Right atrium auricular region (tissue), 2 donors: Measurements from ENCODE around the gene GMDS. TPM values are rescaled to one million over a fixed set of nuclear protein-coding genes. Genes with fewer than 3 reads are reported as not detected.

Source experiments
- DNase-seq: peaks from one replicate; pipeline ENCODE4 v3.0.0-alpha.2; 2019; ENCODE audit warnings: low spot score
- H3K27ac ChIP-seq, 2 donors: fragments of 200-600 bp; sonication (generic); 1 replicate in 1 of 2; 2 replicates in 1 of 2; pipeline ENCODE4 v1.5.1; 2016 to 2019
- H3K27me3 ChIP-seq, 2 donors: fragments of 200-600 bp; sonication (generic); one replicate each; pipeline versions ENCODE4 v1.5.1 to v1.6.0; 2017 to 2019
- H3K36me3 ChIP-seq: fragments of 200-600 bp; sonication (generic); one replicate; pipeline ENCODE4 v1.5.1; 2016
- H3K4me1 ChIP-seq, 2 donors: fragments of 200-600 bp; sonication (generic); one replicate each; pipeline versions ENCODE4 v1.5.1 to v1.6.0; 2017 to 2019
- H3K4me3 ChIP-seq, 2 donors: fragments of 200-600 bp; sonication (generic); 1 replicate in 1 of 2; 2 replicates in 1 of 2; pipeline ENCODE4 v1.5.1; 2017 to 2019; ENCODE audit warnings: mild to moderate bottlenecking in 1 of 2, moderate library complexity in 1 of 2
- H3K9me3 ChIP-seq, 2 donors: fragments of 200-600 bp; sonication (generic); one replicate each; pipeline ENCODE4 v1.5.1; 2019
- CTCF ChIP-seq, 2 donors: fragments of 200-600 bp; sonication (generic); IDR thresholded peaks; one replicate each; pipeline ENCODE4 v1.5.1; 2019; ENCODE audit warnings: antibody characterized with exemption in 2 of 2
- total RNA-seq, 2 donors: library from RNA; depleted of rRNA; stranded (reverse); fragments of >200 nt; gene quantifications; one replicate each; pipeline ENCODE4 v1.1.0, GENCODE V29; 2016

Gene GMDS
- total RNA-seq, 2 donors from 2014 or later, result 11.1 to 11.8 TPM

DNA sequence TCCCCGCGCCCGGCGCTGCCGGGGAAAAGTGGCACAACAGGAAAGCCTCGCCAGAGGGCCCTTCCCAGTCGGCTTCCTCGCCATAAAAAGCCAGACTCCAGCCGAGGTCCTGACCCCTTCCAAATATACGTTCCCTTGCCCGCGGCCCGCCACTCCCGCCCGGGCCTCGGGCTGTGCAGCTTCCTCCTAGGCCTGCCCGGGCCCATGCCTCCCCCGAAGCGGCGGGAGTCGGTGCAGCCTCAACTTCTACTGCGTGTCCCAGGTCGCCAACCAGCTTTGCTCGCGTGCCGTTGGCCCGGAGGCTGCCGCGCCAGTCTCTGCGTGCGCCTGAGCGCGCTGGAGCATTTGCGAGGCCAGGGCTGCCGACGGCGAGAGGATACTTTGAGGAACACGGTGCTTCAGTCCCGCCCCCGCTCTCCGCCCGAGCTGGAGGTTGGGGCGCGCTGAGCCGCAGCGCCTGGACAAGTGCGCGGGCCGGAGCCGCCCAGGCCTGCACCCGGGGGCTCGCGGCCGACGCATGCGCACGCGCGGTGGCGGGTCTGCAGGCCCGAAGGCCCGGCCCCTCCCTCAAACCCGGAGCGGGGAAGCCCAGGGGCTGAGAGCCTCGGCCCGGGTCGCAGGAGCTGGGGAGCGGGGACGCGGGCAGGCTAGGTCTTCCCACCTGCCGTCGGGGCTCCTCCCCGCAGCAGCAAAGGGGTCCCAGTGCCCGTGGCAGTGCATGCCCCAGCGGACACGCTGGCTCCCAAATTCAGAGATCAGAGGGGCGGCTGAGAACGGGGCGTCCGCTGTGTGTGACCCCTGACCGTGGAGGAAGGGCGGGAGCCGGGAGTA is 625.5 kb downstream of the GMDS start:
- Histone ChIP-seq H3K4me3 (peak overlapping the region in 1 of 2 donors; percentile 31), H3K27me3 (peaks cover 0 to 22% of the 10 kb centered on the region in 2 donors), H3K27ac (no peak overlapping the region), H3K36me3 (no peaks in the 10 kb centered on the region), H3K4me1 (peaks cover 0 to 21% of the 10 kb centered on the region in 2 donors), H3K9me3 (no peaks in the 10 kb centered on the region)
- TF ChIP-seq CTCF (IDR thresholded peaks at IDR 0.05), result no peak
- DNase-seq, result no peak

DNA sequence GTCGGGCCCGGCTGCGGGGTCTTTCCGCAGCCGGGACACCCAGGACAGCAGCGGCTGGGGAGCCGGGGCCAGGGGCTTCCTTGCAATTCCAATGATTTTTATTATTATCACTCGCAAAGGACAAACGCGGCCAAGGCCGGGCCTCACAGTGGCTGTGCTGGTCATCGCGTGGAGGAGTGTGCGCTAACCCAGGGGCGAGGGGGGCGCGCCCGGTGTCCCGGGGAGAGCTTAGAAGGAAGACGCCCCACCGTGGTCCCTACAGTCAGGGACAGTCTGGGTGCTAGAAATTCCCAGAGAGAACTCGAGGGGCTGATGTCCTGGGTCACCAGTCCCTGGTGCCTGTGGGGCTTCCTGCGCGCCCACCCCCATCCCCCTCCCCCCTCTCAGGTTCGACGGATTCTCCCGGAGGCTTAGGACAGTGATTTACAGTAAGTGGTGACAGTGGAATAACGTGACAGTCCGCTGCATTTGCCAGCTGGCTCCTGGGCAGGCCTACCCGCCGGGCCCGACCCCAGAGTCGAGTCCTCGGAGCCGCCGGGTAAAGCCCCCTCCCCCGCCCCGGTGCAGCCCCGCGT is 626.2 kb downstream of the GMDS start:
- no peak overlapping the region for H3K27ac ChIP-seq
- no peak for DNase-seq
- no peak for TF ChIP-seq CTCF (IDR thresholded peaks at IDR 0.05)
- H3K4me3 ChIP-seq, result peak overlapping the region in 1 of 2 donors; percentile 31
- H3K27me3 ChIP-seq, result peaks cover 0 to 24% of the 10 kb centered on the region in 2 donors
- peaks cover 0 to 17% of the 10 kb centered on the region in 2 donors for H3K4me1 ChIP-seq
- no peaks in the 10 kb centered on the region for H3K36me3 ChIP-seq
- H3K9me3 ChIP-seq, result no peaks in the 10 kb centered on the region

- no peaks in the 10 kb centered on the region for H3K9me3 ChIP-seq
- no peak for DNase-seq
- H3K27me3 ChIP-seq, result peaks cover 0 to 24% of the 10 kb centered on the region in 2 donors
- peaks cover 0 to 12% of the 10 kb centered on the region in 2 donors for H3K4me1 ChIP-seq
- H3K4me3 ChIP-seq, result no peak overlapping the region
- no peak for TF ChIP-seq CTCF (IDR thresholded peaks at IDR 0.05)
- no peaks in the 10 kb centered on the region for H3K36me3 ChIP-seq
- H3K27ac ChIP-seq, result no peak overlapping the region
These were observed 626.9 kb downstream of the GMDS start for GRCh38 chr6:1618311-1619097.

DNA sequence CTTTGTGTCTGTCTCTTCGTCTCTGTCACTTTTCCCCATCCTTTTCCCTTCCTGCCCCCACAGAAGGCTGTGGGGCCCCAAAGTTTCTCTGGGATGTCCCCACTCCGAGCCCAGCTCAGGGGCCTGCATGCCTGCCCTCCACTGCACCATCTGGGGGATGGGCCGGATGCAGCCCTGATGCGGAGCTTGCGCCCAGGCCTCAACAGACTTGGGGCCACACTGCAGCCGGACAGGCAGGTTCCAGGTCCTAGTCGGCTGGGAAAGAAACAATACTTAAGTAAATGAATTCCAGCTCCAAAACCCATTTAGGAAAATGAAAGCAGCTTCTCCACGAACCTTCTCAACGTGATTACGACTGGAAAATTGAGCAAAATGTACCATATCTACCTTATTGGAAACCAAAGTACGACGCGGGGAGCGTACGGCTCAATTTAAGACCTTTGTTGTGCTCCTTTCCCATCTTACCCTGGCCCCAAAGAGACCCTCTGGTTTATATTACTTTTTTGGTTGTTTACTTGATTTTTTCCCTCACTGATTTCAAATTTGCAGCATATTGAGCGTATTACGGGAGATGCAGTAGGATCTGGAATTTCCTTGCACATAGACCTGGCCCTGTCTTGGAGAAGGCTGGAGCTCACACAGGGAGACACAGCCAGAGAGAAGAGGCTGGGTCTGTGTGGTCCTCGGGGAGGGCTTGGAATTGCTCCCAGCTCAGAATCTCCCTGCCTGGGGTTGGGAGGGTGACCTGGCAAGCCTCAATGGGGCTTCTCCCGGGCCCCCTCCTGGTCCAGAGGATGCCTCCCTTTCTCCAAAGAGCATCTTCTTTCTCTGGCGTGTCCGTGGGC is 627.7 kb downstream of the GMDS start:
- no peaks in the 10 kb centered on the region for H3K9me3 ChIP-seq
- TF ChIP-seq CTCF (IDR thresholded peaks at IDR 0.05), result no peak
- DNase-seq, result no peak
- no peaks in the 10 kb centered on the region for H3K36me3 ChIP-seq
- peaks cover 0 to 12% of the 10 kb centered on the region in 2 donors for H3K4me1 ChIP-seq
- peaks cover 6 to 27% of the 10 kb centered on the region in 2 donors for H3K27me3 ChIP-seq
- peak overlapping the region in 1 of 2 donors; percentile 11 for H3K27ac ChIP-seq
- no peak overlapping the region for H3K4me3 ChIP-seq
